SW 1271 (cell line): ENCODE results near the gene BLTP2.
"Not testable (repeated sequence)": the region's sequence is repeated elsewhere in the genome, so short reads cannot be mapped to it uniquely, and the experiment has no call there.

Source experiments
- DNase-seq, 2 experiments: peaks; one replicate each; lab custom pipeline; 2025; lab: John Stamatoyannopoulos, UW

BLTP2 gene

DNA sequence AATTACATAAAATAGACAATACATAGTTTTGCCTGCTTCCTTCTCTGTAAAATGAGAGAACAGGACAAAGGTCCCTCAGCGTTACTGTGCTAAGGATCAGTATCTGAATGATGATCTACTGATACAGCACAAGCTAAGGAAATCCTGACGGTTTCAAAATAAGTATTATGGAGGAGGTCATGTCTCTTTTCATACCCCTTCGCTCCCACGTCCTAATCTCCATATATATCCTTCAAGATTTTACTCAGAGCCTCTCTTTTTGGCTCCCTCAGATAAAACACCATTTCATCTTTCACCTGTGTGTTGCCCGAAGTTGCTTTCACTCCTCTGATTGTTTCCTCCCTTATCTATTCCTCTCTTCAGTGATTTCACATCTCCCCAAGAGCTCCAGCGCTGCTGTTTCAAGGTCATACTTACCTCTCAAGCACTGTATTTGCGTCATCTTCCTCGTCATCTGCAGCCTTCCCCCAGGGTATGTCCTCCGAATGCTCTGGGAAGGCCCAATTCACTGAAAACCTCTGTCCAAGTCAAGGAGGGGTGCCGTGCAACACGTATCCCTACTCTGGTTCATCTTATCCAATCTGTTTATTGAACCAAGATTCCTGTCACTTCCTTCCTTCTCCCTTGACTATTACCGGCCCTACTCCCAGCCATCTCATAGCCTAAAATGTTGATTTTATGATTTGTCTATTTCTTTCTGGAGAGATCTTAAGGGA is 1.2 kb upstream of the BLTP2 start:
- DNase-seq = no peak

DNA sequence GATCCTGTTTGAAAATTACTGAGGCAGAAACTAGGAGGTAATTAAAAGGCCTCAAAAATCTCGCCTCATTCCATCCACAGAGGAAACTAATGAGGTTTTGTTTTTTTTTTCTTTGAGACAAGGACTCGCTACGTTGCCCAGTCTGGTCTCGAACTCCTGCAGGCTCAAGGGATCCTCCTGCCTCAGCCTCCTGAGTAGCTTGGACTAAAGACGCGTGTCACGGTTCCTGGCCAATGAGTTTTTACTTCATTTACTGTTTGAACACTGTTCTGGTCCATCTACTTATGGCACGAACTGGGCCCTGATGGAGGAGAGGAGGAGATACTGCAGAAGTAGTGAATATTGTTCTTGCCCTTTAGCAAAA is 600 bp upstream of the BLTP2 start:
- DNase-seq = no peak

DNA sequence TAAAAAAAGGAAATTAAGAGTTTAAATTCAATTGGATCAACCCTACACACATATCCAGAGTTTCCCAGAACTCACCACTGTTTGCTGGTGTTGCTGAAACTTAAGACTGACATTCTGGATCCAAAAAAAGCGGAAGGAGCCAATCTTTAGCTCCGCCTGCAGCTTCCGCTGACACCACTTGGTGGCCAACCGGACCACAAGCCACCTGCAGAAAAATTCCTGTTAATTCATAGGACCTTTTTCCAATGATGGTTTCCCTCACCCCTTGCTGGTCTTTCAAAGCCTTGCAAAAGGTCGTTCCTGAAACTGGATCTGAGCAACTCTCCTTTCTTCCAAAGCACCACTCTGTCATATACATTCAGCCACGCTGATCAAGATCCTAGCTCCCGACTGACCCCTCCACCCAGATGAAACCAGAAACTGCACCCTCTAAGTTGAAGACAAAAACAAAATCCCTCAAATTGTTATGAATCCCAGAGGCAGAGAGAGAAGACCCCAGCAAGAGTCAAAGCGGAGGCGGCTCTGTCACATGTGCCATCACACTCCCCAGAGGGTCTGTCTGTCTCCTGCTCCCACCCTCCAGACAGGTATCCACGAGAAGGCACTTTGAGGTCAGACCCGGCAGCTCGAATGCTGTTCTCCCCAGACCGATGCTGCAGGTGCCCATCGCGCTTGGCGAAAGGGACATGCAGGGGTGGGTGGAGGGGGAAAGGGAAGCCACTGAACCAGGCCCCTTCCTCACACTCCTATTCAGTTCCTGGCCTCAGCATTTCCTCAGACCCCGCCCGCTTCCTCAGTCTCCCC is 773 bp downstream of the BLTP2 start:
- peak; percentile 9 to 75 for DNase-seq

DNA sequence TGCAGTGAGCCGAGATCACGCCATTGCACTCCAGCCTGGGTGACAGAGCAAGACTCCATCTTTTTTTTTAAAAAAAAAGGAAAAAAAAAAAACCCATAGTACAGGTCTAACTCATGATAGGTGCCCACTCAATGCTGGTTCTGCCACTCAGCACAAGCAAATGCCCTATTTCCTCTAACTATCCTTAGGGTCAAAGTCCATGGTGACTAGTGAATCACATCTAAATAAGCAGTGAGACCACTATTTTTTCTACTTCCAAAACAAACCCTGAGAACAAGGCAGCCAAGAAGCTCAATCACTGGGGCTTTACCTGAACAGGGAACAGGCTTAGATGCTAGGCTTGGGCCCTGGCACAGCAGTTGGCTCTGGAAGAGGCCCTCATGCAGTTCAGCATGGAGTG is 3.4 kb downstream of the BLTP2 start:
- no peak for DNase-seq

DNA sequence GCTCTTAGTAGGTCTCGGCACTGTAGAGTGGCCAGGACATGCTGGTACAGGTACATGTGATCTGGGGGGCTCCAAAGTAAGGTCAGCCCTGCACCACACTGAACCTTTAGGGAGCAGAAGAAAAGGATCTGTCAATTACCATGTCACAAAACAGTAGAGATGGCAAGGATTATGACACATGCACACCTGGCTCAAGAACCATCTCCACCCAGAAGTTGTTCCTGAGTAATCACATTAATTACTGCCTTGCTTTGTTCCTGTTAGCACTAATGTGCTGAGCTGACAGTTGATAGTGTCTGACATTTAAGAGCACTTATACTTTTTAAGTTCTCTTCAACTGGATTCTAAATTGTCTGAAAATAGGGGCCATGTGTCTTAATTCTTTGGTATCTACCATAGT is 9.5 kb downstream of the BLTP2 start:
- no peak for DNase-seq

DNA sequence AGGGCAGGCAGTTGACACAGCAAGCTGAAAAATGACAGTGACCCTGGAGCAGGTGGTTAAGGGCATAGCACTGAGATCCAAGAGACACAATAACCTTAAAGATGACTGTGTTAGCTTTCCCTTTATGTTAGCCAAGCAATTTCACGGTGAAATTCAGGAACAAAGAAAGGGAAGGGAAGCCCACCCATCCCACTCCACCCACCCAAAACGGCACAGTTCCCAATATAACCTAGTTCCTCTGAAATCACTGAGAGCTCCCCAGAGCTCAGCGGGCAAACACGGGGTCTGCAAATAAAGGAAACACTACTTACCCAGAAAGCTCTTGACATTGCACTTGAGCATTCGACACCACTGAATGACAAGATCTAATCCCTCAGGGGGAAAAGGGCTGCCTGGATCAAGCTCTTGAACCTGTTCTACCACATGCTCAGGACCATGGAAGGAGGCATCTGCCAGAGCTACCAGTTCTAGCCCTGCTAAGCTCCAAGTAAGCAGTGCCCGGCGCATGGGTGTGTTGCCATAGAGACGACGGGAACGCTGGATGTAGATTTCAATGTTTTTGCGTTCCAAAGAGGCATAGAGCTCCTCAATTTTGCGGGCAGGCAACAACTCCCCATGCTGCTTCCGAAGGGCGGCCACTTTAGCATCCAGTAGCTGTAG is 10.6 kb downstream of the BLTP2 start:
- no peak for DNase-seq

DNA sequence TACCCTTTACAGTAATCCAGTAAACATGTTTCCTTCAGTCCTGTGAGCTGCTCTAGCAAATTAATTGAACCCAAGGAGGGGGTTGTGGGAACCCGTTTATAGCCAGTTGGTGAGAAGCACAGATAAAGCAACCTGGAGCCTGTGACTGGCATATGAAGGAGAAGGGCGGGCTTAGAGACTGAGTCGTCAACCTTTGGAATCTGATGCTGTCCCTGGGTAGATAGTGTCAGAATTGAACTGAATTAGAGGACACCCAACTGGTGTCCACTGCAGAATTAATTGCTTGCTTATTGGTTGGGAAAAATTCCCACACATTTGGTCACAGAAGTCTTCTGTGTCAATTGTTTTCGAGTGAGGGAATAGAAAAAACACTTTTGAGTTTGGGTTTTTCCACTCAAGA is 18.1 kb downstream of the BLTP2 start:
- no peak for DNase-seq

DNA sequence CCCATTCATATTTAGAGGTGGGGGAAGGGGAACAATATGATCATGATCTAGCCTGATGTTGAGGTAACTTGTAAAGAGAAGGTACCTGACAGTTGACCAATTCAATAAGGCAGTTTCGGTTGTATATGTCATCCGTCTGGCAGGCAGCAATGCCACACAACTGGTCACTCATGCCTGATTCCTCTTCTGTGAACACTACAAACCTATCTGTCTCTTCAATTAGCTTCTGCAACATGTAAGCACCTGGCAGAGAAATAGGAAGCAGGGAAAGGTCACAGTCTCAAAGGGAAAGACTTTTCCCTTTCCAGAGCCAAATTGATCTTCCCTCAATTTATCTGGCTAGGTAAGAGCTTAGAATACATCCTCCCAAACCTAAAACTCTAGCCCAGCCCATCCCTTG is 20.8 kb downstream of the BLTP2 start:
- no peak for DNase-seq

DNA sequence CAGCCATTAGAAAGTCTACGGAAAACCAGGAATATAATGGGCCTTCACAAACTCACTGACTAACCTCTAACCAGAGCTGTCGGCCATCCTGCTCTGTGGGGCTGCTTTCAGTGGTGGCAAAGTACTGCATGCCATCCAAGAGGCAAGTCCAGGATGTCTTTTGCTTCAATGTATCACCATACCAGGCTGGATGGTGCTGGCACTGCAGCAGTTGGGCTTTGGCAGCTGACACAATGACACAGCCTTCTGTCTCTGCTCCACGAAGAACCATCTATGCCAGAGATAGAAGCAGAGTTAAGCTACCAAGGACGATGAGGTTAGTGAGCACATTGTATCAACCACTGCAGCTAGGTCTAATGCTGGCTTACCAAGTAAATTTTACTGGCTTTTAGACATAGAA is 21.3 kb downstream of the BLTP2 start:
- no peak for DNase-seq

DNA sequence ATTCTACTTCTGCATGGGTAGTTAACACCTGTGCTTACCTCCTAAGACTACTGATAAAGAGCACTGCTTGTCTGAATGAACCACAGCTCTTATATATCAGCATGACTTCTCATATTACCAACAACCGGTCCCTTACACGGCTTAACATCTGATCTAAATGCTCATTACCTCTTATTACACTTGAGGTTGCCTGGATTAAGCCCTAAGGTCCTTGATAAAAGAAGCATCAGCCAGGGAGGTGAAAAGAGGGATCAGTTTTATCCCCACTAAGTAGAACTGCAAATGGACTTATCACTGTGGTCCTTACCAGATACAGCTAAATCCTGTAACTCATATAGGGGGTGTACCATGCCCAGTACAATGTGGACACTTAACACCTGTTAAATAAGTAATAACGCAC is 22.8 kb downstream of the BLTP2 start:
- DNase-seq = no peak

DNA sequence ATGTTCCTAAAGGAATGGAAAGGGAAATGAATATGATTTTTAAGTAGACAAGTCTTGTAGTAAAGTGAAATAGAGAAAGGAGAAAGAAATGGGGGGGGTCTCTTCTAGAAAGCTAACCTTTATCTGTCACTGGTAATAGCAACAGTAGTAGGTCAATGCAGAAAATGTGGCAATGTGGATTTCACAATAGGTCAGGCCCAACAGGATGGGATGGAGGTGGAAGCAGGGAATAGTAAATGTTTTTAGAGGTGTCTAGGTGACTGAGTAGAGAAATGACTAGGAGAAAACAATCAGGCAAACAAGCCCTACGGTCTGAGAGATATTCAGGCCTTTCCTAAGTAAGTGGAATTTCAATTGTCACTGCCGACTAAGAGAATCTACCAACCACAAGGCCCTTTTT is 24.9 kb downstream of the BLTP2 start:
- no peak for DNase-seq

DNA sequence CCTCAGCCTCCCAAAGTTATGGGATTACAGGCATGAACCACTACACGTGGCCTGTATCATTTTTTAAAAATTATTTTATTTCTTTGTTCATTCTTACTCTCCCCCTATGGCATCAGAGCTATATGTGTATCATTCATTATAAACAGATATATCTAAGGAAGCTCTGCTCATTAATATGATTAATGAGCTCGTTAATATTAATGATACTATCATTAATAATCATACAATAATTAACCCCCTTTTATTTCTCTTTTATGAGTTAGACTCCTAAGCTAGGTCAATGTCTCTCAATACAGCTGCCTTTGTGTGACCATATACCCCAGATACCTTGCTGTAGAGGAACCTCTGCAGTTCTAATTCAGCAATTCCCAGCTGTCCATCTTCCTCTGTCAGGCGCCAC is 26.5 kb downstream of the BLTP2 start:
- DNase-seq = no peak

DNA sequence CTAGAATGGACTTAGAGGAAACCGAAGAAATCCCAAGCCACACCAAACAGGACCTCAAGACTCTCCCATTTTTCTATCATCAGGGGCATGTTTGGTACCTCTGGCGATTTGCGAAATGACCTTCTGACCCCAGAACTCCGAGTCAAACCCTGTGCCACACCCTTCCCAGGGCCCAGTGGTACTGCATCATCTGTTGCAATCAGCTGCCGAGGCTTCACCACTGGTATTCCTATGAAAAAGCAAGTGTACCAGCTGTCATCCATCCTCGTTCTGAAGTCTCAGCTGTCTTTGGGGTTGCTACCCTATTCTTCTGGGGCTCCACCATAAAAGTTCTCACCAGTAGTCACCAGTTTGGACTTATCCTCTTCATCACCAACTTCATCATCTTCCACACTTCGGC is 28.7 kb downstream of the BLTP2 start:
- no peak for DNase-seq

DNA sequence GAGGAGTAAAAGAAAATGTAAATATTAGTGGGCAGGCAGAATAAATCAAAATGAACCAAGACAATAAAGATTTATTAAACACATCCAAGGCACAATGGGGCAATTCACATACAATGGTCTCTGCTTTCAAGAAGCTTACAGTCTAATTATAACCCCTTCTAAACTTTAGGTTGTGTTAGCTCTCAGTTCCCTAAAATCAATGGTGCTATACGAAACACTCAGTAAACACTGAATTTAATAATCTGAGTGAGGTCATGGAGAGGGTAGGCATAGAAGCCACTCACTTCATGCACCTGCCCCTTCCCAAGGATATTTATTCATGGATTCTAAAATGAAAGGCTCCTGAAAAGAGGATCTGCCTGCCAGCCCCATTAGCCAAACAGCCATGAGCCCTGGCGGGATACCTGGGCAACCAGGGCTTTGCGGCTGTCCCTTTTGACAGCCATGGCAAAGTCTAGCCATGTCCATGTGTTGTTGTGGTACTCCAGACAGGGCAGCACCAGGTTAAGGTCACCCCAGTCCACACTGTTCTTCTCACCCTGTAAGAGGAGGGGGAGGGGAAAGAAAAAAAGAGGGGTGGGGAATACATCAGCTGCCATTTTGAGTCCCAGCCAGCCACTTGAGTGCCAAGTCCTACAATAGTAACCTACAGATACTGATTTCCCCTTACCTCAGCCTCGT is 29.6 kb downstream of the BLTP2 start:
- DNase-seq = no peak

DNA sequence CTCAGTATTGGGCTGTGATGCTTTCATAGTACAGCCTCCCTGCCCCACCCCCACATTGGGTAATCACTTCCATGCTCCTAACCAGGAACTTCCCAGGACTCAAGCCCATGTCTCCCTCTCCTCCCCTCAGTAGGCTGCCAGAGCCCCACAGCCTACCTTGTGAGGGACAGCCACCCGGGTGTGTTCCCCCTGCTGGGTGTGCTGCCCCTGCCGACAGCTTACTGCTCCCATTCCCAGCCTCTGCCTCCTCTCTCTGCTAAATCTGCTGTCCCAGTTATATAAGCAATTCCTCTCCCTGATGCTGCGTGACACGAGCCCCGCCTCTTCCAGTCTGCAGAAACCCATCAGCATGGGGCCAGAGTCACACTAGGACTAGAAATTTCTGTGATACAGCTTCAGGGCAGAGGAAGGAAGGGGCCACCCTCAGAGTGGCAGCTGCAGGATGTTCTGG is 31.0 kb downstream of the BLTP2 start, which contains the start of gene RSKR:
TSS of gene RSKR (minus strand) at position 255 of the 451 bp plus-strand sequence. CDS start at position 231, 24 bp downstream.
- no peak for DNase-seq

DNA sequence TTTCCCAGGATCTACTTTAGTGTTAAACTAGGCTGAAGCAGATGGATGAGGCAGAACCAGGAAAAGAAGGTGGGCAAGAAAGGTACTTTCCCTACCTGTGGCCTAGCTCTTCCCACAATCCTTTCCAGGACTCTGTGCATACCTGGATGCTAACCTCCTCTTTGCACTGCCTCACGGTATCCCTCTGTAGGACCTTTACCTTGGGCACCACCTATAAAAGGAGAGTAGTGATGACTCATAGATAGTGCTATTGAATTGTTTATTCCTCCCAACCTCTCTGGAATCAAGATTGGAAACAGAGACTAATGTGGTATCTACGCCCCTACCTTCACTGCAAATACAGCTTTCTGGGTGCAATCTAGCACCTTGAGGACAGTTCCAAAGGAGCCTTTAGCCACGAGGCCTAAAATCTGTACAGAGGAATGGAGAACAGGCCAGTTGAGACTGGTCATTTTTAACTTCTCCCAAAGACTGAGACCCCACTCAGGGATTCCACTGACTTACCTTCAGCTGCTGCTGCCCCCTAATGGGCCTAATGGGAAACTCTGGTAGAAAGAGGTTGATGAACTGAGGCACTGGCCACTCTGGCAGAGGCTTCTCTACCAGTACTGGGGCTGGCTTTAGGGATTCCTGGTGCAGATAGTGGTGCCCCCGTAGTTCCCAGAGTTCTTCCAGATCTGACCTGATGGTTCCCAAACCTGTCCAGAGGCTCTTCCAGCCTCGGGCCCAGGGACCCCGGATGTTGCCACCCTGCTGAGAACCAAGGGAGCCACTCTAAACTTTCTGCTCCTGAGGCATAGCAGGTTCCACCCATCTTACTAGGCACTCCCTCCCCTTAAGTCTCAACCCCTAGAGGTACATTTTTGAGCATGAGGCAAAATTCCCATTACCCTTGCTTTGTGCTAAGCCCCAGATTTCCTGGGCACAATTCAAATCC is 31.8 kb downstream of the BLTP2 start:
- peak in 1 of 2 experiments; percentile 14 for DNase-seq

DNA sequence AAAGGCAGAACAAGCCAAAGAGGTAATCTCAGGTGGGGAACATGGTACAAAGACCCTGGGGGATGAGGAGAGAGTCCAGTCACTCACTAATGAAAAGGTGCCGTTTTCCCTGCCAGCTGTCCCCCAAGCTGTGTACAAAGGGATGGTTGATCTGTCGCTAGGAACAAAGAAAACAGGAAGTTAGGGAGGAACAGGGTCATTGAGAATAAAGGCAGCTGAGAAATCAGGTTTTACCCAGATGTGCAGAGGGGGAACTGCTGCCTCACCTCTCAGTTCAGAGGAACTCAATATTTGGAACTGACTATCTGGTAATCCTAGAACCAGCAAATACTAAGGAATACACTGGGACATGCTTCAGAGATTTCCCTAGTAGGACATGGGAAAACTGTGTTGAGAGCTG is 32.4 kb downstream of the BLTP2 start:
- no peak for DNase-seq

DNA sequence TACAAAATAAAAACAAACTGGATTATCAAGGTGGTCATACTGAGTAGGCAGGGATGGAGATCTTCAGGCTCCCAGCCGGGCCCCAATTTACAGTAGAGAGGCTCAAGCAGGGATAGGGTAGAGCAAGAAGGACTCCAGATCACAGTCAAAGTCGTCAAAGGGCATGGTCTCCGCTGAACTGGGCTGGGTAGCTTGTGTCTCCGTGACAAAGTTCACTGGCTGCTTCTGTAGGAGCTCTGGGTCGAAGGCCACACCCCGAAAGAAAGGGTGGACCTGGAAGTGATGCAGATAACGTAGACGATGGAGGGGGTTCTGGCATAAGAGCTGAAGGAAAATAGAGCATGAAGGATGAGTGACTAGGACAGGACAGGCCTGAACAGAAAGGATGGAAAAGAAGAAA is 34.6 kb downstream of the BLTP2 start:
- no peak for DNase-seq

DNA sequence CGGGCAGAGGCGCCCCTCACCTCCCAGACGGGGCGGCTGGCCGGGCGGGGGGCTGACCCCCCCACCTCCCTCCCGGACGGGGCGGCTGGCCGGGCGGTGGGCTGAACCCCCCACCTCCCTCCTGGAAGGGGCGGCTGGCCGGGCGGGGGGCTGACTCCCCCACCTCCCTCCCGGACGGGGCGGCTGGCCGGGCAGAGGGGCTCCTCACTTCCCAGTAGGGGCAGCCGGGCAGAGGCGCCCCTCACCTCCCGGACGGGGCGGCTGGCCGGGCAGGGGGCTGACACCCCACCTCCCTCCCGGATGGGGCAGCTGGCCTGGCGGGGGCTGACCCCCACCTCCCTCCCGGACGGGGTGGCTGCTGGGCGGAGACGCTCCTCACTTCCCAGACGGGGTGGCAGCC is 40.9 kb downstream of the BLTP2 start:
- not testable (repeated sequence) for DNase-seq

DNA sequence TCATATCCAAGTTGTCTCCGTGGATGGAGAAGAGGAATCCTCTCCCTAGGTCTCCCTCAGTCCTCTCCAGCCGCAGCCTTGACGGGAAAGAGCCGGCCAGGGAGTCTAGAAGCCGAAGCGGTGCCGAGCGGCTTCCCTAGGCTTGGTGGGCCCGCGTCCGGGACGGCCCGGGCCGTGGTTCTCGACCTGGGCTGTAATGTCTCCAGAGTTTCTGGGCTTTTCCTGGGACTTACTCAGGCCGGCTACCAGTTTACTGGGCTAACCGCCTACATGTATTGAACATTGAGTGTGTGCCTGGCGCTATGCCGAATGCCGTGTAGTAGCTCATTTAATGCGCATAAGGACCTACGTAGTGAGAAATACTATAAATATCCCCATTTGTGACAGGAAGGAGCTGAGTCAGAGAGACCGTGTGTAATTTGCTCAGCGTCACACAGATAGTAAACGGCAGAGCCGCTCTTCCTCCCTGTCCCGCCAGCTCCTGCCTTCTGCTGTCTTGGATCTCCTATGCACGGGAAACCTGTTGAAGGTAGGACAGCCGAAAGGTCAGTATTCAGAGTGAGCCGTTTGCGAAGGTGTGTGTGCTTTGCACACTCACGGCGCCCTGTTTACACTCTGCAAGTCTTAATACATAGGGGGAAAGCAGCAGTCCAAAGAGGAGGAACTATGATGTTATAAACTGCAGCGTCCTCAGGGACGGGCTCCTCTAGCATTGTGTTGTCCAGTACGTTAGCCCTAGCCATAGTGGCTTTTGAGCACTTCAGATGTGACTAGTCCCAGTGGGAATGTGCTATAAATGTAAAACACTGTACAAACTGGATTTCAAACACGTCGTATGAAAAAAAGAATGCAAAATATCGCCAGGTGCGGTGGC is 45.4 kb downstream of the BLTP2 start:
- peak; percentile 29 to 72 for DNase-seq
